ENCODE data around the gene FAM114A2. TPM values are rescaled to one million over a fixed set of nuclear protein-coding genes. Genes with fewer than 3 reads are reported as not detected.
"Not testable (repeated sequence)": the region's sequence is repeated elsewhere in the genome, so short reads cannot be mapped to it uniquely, and the experiment has no call there.

The FAM114A2 gene
- total RNA-seq, 2 experiments from 2014 or later: 17.8 to 23.1 TPM

DNA sequence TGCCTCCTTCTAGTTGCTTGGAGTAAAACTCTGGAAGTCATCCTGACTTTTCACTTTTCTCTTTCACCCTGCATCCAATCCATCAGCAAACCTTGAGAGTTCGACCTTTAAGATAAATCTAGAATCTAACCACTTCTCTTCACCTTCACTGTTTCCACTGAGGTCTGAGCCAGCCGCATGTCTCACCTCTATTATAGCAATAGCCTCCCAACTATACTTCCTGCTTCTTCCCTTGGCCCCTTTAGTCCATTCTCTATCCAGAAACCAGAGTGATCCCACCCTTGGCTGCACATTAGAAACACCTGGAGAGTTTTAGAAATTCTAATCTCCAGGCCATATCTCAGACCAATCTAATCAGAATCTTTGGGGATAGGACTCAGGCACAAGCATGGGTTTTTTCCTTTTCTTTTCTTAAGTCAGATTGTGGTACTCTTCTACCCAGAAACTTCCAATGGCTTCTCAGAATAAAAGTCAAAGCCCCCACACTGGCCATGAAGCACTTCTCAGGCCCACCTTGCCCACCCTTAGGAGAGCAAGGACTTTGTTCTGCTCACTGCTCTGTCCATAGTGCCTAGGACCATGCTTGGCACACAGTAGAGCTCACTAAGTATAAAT, 33.2 kb upstream of the FAM114A2 start:
- peaks cover 6% of the 10 kb centered on the region for H3K36me3 Mint-ChIP-seq (ENCODE audit: low read depth)
- peak overlapping the region; percentile 47 for H3K4me3 Mint-ChIP-seq
- ATAC-seq: peak; percentile 37
- no peak for DNase-seq
- H3K27ac Mint-ChIP-seq: peak overlapping the region; percentile 78
- H3K27me3 Mint-ChIP-seq (ENCODE audit: low read depth): peaks cover 4% of the 10 kb centered on the region
- ChIA-PET CTCF (interaction anchor here (0.6 to 3.0 kb wide), 67 partner anchors 8 to 568 kb away, joined by 3 to 153 read pairs (median 5); partner anchors contain the start of genes FAM114A2, GALNT10 and MFAP3), POLR2A (interaction anchor here (0.6 to 1.6 kb wide), 3 partner anchors 8 to 118 kb away, joined by 3 to 10 read pairs (median 3); partner anchors contain the start of genes FAM114A2, GALNT10 and MFAP3)
- peaks cover 49% of the 10 kb centered on the region for H3K4me1 Mint-ChIP-seq (ENCODE audit: low read depth)
- H3K9me3 Mint-ChIP-seq (ENCODE audit: insufficient read depth): no peaks in the 10 kb centered on the region

DNA sequence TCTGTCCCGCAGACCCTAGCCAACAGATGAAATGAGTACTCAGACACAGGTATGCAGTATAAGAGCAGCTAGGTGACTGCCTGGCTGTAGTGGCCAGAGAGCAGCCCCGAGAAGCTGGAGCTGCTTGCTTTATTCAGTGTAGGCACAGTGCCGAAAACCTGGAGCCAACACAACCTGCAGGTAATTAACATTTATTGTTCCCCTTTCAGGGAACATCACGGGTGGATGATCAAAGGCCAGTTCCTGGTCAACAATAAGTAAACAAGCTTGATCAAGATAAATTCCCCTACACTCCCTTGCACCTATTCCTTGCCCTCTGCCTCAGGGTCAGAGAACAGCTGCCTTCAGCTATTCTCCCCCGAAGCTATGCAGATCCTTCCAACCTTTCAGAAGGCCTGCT, 31.1 kb upstream of the FAM114A2 start:
- not testable (repeated sequence) for H3K4me3 Mint-ChIP-seq; H3K9me3 Mint-ChIP-seq (ENCODE audit: insufficient read depth); ATAC-seq

GRCh38 chr5:154065971-154066370, 27.3 kb upstream of the FAM114A2 start:
- Mint-ChIP-seq H3K27ac (no peak overlapping the region), H3K9me3 (ENCODE audit: insufficient read depth) (no peaks in the 10 kb centered on the region), H3K4me1 (ENCODE audit: low read depth) (no peaks in the 10 kb centered on the region), H3K27me3 (ENCODE audit: low read depth) (no peaks in the 10 kb centered on the region), H3K4me3 (no peak overlapping the region), H3K36me3 (ENCODE audit: low read depth) (no peaks in the 10 kb centered on the region)
- DNase-seq: no peak
- CTCF ChIA-PET: no interaction called here
- ATAC-seq: no peak
- POLR2A ChIA-PET: no interaction called here

More for the DNA sequence above, 31.1 kb upstream of the FAM114A2 start:
- H3K27ac Mint-ChIP-seq; DNase-seq; H3K36me3 Mint-ChIP-seq (ENCODE audit: low read depth); H3K27me3 Mint-ChIP-seq (ENCODE audit: low read depth): not testable (repeated sequence)
- CTCF ChIA-PET: interaction anchor here (1.7 to 3.2 kb wide), 5 partner anchors 11 to 335 kb away, joined by 5 to 15 read pairs (median 13); partner anchors contain the start of gene GALNT10
- peaks cover 35% of the 10 kb centered on the region for H3K4me1 Mint-ChIP-seq (ENCODE audit: low read depth)
- POLR2A ChIA-PET: interaction anchor here (1.0 kb wide), 1 partner anchor 31 kb away, joined by 3 read pairs; the partner anchor contains the start of genes FAM114A2 and MFAP3

- POLR2A ChIA-PET: interaction anchor here (0.7 kb wide), 2 partner anchors 9 kb away, joined by 3 read pairs; no protein-coding TSS in a partner anchor
- Mint-ChIP-seq H3K9me3 (ENCODE audit: insufficient read depth) (no peaks in the 10 kb centered on the region), H3K4me1 (ENCODE audit: low read depth) (peaks cover 16% of the 10 kb centered on the region), H3K27me3 (ENCODE audit: low read depth) (no peaks in the 10 kb centered on the region), H3K4me3 (no peak overlapping the region), H3K36me3 (ENCODE audit: low read depth) (no peaks in the 10 kb centered on the region), H3K27ac (no peak overlapping the region)
- DNase-seq (no peak), ATAC-seq (no peak)
- CTCF ChIA-PET: interaction anchor here (0.6 to 2.3 kb wide), 3 partner anchors 9 to 341 kb away, joined by 3 to 13 read pairs (median 3); no protein-coding TSS in a partner anchor
Measured at GRCh38 chr5:154063372-154063771, 24.7 kb upstream of the FAM114A2 start.

DNA sequence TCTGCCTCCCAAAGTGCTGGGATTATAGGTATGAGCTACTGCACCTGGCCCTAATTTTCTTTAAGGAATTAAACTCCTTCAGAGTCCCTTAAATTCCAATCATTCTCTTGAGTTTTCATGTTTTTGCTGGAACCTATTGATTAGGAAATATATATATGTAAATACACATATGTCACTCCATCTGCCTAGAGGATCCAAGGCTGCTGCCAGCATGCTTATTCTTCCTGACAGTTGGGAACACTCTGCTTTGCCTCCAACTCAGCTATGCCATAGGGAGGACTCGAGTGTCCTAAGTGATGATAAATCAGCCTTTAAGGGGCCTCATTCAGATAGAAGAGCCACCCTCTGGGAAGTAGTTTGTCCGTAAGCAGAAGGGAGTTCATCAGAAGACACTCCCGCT, 21.9 kb upstream of the FAM114A2 start:
- DNase-seq: no peak
- peaks cover 6% of the 10 kb centered on the region for H3K36me3 Mint-ChIP-seq (ENCODE audit: low read depth)
- peaks cover 21% of the 10 kb centered on the region for H3K4me1 Mint-ChIP-seq (ENCODE audit: low read depth)
- no peak overlapping the region for H3K4me3 Mint-ChIP-seq
- no peaks in the 10 kb centered on the region for H3K9me3 Mint-ChIP-seq (ENCODE audit: insufficient read depth)
- no peaks in the 10 kb centered on the region for H3K27me3 Mint-ChIP-seq (ENCODE audit: low read depth)
- no peak for ATAC-seq
- ChIA-PET POLR2A (interaction anchor here (3.0 kb wide), 1 partner anchor 22 kb away, joined by 16 read pairs; the partner anchor contains the start of genes FAM114A2 and MFAP3), CTCF (interaction anchor here (0.7 to 5.4 kb wide), 2 partner anchors 12 to 345 kb away, joined by 3 to 39 read pairs; no protein-coding TSS in a partner anchor)
- H3K27ac Mint-ChIP-seq: no peak overlapping the region

GRCh38 chr5:154059583-154059982, 20.9 kb upstream of the FAM114A2 start:
- Mint-ChIP-seq H3K27ac (peak overlapping the region; percentile 36), H3K9me3 (ENCODE audit: insufficient read depth) (no peaks in the 10 kb centered on the region), H3K4me1 (ENCODE audit: low read depth) (peaks cover 21% of the 10 kb centered on the region), H3K36me3 (ENCODE audit: low read depth) (peaks cover 13% of the 10 kb centered on the region), H3K4me3 (no peak overlapping the region), H3K27me3 (ENCODE audit: low read depth) (no peaks in the 10 kb centered on the region)
- ATAC-seq (no peak), DNase-seq (no peak)
- ChIA-PET CTCF (interaction anchor here (0.9 to 5.4 kb wide), 7 partner anchors 10 to 130 kb away, joined by 4 to 39 read pairs (median 5); no protein-coding TSS in a partner anchor), POLR2A (interaction anchor here (3.0 kb wide), 1 partner anchor 21 kb away, joined by 16 read pairs; the partner anchor contains the start of genes FAM114A2 and MFAP3)

GRCh38 chr5:154059039-154059430, 20.3 kb upstream of the FAM114A2 start:
- Mint-ChIP-seq H3K36me3 (ENCODE audit: low read depth) (peaks cover 17% of the 10 kb centered on the region), H3K27me3 (ENCODE audit: low read depth) (no peaks in the 10 kb centered on the region), H3K4me3 (no peak overlapping the region), H3K9me3 (ENCODE audit: insufficient read depth) (no peaks in the 10 kb centered on the region), H3K27ac (peak overlapping the region; percentile 36), H3K4me1 (ENCODE audit: low read depth) (peaks cover 21% of the 10 kb centered on the region)
- ATAC-seq (peak; percentile 68), DNase-seq (no peak)
- ChIA-PET CTCF (interaction anchor here (0.9 to 5.4 kb wide), 8 partner anchors 10 to 178 kb away, joined by 4 to 39 read pairs (median 6); no protein-coding TSS in a partner anchor), POLR2A (interaction anchor here (3.0 kb wide), 1 partner anchor 21 kb away, joined by 16 read pairs; the partner anchor contains the start of genes FAM114A2 and MFAP3)

GRCh38 chr5:154058055-154059038, 19.6 kb upstream of the FAM114A2 start:
- ATAC-seq: peak; percentile 58
- POLR2A ChIA-PET: interaction anchor here (1.3 to 3.0 kb wide), 2 partner anchors 10 to 20 kb away, joined by 3 to 16 read pairs; partner anchors contain the start of genes FAM114A2 and MFAP3

DNA sequence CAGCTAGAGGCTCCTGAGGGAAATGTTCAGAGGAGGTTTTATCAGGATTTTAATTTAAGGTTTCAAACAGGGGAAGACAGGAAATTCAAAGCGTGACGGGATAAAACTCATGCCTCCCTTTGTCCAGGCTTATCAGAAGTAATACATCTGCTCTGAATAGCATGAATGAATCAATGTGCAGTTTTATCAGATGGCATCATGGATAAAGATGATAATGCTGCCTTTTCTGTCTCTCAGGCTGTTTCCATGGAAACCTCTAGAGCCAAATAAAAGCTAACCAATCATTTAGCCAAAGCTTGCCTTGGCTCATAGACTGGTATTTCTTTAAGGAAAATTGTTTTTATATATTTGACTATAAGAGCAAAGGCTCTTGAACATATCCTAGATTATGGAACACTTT, 16.5 kb upstream of the FAM114A2 start:
- ChIA-PET CTCF (interaction anchor here (1.2 to 1.3 kb wide), 2 partner anchors 17 to 18 kb away, joined by 3 to 5 read pairs; no protein-coding TSS in a partner anchor), POLR2A (interaction anchor here (1.1 kb wide), 1 partner anchor 16 kb away, joined by 4 read pairs; the partner anchor contains the start of genes FAM114A2 and MFAP3)
- no peaks in the 10 kb centered on the region for H3K9me3 Mint-ChIP-seq (ENCODE audit: insufficient read depth)
- ATAC-seq (no peak), DNase-seq (no peak)
- H3K4me1 Mint-ChIP-seq (ENCODE audit: low read depth): peaks cover 21% of the 10 kb centered on the region
- H3K4me3 Mint-ChIP-seq: no peak overlapping the region
- H3K27ac Mint-ChIP-seq: no peak overlapping the region
- H3K27me3 Mint-ChIP-seq (ENCODE audit: low read depth): no peaks in the 10 kb centered on the region
- H3K36me3 Mint-ChIP-seq (ENCODE audit: low read depth): peaks cover 44% of the 10 kb centered on the region

More at GRCh38 chr5:154058055-154059038, 19.6 kb upstream of the FAM114A2 start:
- peaks cover 21% of the 10 kb centered on the region for H3K4me1 Mint-ChIP-seq (ENCODE audit: low read depth)
- peak overlapping the region; percentile 36 for H3K27ac Mint-ChIP-seq
- H3K27me3 Mint-ChIP-seq (ENCODE audit: low read depth): no peaks in the 10 kb centered on the region
- CTCF ChIA-PET: interaction anchor here (0.9 to 5.4 kb wide), 9 partner anchors 9 to 179 kb away, joined by 3 to 39 read pairs (median 5); no protein-coding TSS in a partner anchor
- peaks cover 24% of the 10 kb centered on the region for H3K36me3 Mint-ChIP-seq (ENCODE audit: low read depth)
- H3K4me3 Mint-ChIP-seq: no peak overlapping the region
- H3K9me3 Mint-ChIP-seq (ENCODE audit: insufficient read depth): no peaks in the 10 kb centered on the region
- DNase-seq: no peak

- CTCF ChIA-PET: interaction anchor here (1.2 to 1.6 kb wide), 2 partner anchors 19 to 351 kb away, joined by 3 read pairs; no protein-coding TSS in a partner anchor
- no peak overlapping the region for H3K4me3 Mint-ChIP-seq
- H3K9me3 Mint-ChIP-seq (ENCODE audit: insufficient read depth): no peaks in the 10 kb centered on the region
- POLR2A ChIA-PET: no interaction called here
- DNase-seq (no peak), ATAC-seq (no peak)
- H3K27ac Mint-ChIP-seq: no peak overlapping the region
- H3K4me1 Mint-ChIP-seq (ENCODE audit: low read depth): peaks cover 6% of the 10 kb centered on the region
- no peaks in the 10 kb centered on the region for H3K27me3 Mint-ChIP-seq (ENCODE audit: low read depth)
- H3K36me3 Mint-ChIP-seq (ENCODE audit: low read depth): peaks cover 53% of the 10 kb centered on the region
Measured at GRCh38 chr5:154053468-154053867, 14.8 kb upstream of the FAM114A2 start.

GRCh38 chr5:154049636-154050035, 10.9 kb upstream of the FAM114A2 start:
- H3K36me3 Mint-ChIP-seq (ENCODE audit: low read depth): peaks cover 53% of the 10 kb centered on the region
- H3K4me1 Mint-ChIP-seq (ENCODE audit: low read depth): peaks cover 21% of the 10 kb centered on the region
- DNase-seq (no peak), ATAC-seq (no peak)
- H3K9me3 Mint-ChIP-seq (ENCODE audit: insufficient read depth): no peaks in the 10 kb centered on the region
- ChIA-PET POLR2A (no interaction called here), CTCF (interaction anchor here (0.8 to 1.9 kb wide), 3 partner anchors 9 to 355 kb away, joined by 4 to 15 read pairs (median 5); no protein-coding TSS in a partner anchor)
- H3K27me3 Mint-ChIP-seq (ENCODE audit: low read depth): no peaks in the 10 kb centered on the region
- H3K27ac Mint-ChIP-seq: no peak overlapping the region
- H3K4me3 Mint-ChIP-seq: no peak overlapping the region
